Nephron progenitor cell (in vitro differentiated cells): Measurements from ENCODE around the gene AGFG1.

Experiments
- DNase-seq: peaks from one replicate; pipeline ENCODE4 v3.0.0; 2021
- H3K27ac Mint-ChIP-seq: 2 replicates; pipeline ENCODE4 v1.8.0; 2021; ENCODE audit warnings: mild to moderate bottlenecking, moderate library complexity, mixed read lengths
- H3K27me3 Mint-ChIP-seq: 2 replicates; pipeline ENCODE4 v1.8.0; 2021; ENCODE audit warnings: mild to moderate bottlenecking, low read depth, mixed read lengths; ENCODE audit not compliant: poor library complexity
- H3K36me3 Mint-ChIP-seq: 2 replicates; pipeline ENCODE4 v1.8.0; 2021; ENCODE audit warnings: low read depth, mixed read lengths
- H3K4me1 Mint-ChIP-seq: 2 replicates; pipeline ENCODE4 v1.8.0; 2021; ENCODE audit warnings: mixed read lengths
- H3K4me3 Mint-ChIP-seq: 2 replicates; pipeline ENCODE4 v1.8.0; 2021; ENCODE audit warnings: mild to moderate bottlenecking, moderate library complexity, mixed read lengths
- H3K9me3 Mint-ChIP-seq: 2 replicates; pipeline ENCODE4 v1.8.0; 2021; ENCODE audit warnings: mild to moderate bottlenecking, moderate library complexity, mixed read lengths
- CTCF ChIP-seq: fragments of 200-600 bp; sonication (generic); IDR thresholded peaks from 2 replicates; pipeline ENCODE4 v1.5.0; 2021; ENCODE audit warnings: antibody characterized with exemption

The AGFG1 gene

GRCh38 chr2:227524665-227525064 lies 52.7 kb downstream of the AGFG1 start:
- Mint-ChIP-seq H3K9me3 (no peaks in the 10 kb centered on the region), H3K27ac (no peak overlapping the region), H3K27me3 (no peaks in the 10 kb centered on the region), H3K4me1 (no peaks in the 10 kb centered on the region), H3K36me3 (peaks cover 36% of the 10 kb centered on the region), H3K4me3 (no peak overlapping the region)
- no peak for DNase-seq
- no peak for TF ChIP-seq CTCF

DNA sequence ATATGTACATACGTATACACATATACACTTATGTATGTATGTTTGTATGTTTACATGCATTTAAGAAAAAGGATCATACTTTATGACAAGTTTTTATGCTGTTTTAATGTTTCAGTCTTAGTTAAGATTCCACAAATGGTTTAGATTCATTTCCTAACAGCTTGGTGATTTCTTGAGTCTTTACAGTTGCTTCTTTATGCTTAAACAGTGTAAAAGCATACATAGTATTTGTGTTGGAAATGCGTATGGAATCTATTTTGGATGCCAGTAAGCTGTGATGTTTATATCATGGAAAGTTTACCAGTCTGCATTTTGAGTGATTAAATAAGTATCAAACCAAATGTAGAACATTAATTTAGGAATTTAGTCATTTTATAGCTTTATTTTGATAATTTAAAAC lies 55.4 kb downstream of the AGFG1 start:
- no peaks in the 10 kb centered on the region for H3K4me1 Mint-ChIP-seq
- H3K9me3 Mint-ChIP-seq: no peaks in the 10 kb centered on the region
- DNase-seq: no peak
- H3K4me3 Mint-ChIP-seq: no peak overlapping the region
- TF ChIP-seq CTCF: no peak
- H3K36me3 Mint-ChIP-seq: peaks cover 27% of the 10 kb centered on the region
- H3K27ac Mint-ChIP-seq: no peak overlapping the region
- no peaks in the 10 kb centered on the region for H3K27me3 Mint-ChIP-seq

DNA sequence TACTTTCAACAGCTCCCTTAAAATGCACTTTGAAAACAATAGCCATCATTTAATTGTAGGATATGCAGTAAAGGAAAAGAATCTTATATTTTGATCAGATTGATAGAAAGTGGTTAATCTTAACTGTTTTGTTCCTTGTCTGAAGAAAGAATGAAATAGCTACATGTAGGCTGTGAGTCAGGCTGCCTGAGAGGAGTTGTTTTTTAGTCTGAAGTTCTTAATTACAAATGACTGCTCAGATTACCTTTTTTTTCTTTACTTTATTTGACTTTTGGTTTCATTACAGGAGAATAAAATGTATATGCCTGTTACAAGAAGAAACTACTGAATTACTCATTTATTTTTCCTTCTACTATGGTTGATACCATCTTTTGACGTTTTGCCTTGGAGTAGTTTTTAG lies 56.8 kb downstream of the AGFG1 start:
- TF ChIP-seq CTCF: no peak

GRCh38 chr2:227529871-227530270 lies 57.9 kb downstream of the AGFG1 start:
- no peak for TF ChIP-seq CTCF
- H3K27me3 Mint-ChIP-seq: no peaks in the 10 kb centered on the region
- H3K4me3 Mint-ChIP-seq: no peak overlapping the region
- H3K36me3 Mint-ChIP-seq: peaks cover 27% of the 10 kb centered on the region
- no peak overlapping the region for H3K27ac Mint-ChIP-seq
- no peaks in the 10 kb centered on the region for H3K9me3 Mint-ChIP-seq
- no peaks in the 10 kb centered on the region for H3K4me1 Mint-ChIP-seq
- DNase-seq: no peak

More for the DNA sequence above, 56.8 kb downstream of the AGFG1 start:
- DNase-seq: no peak
- H3K9me3 Mint-ChIP-seq: no peaks in the 10 kb centered on the region
- H3K27ac Mint-ChIP-seq: no peak overlapping the region
- no peak overlapping the region for H3K4me3 Mint-ChIP-seq
- no peaks in the 10 kb centered on the region for H3K4me1 Mint-ChIP-seq
- no peaks in the 10 kb centered on the region for H3K27me3 Mint-ChIP-seq
- peaks cover 35% of the 10 kb centered on the region for H3K36me3 Mint-ChIP-seq

GRCh38 chr2:227534714-227535113 lies 62.8 kb downstream of the AGFG1 start:
- peaks cover 51% of the 10 kb centered on the region for H3K36me3 Mint-ChIP-seq
- no peaks in the 10 kb centered on the region for H3K4me1 Mint-ChIP-seq
- DNase-seq: no peak
- TF ChIP-seq CTCF: no peak
- H3K4me3 Mint-ChIP-seq: no peak overlapping the region
- no peak overlapping the region for H3K27ac Mint-ChIP-seq
- peaks cover 5% of the 10 kb centered on the region for H3K9me3 Mint-ChIP-seq
- H3K27me3 Mint-ChIP-seq: no peaks in the 10 kb centered on the region

DNA sequence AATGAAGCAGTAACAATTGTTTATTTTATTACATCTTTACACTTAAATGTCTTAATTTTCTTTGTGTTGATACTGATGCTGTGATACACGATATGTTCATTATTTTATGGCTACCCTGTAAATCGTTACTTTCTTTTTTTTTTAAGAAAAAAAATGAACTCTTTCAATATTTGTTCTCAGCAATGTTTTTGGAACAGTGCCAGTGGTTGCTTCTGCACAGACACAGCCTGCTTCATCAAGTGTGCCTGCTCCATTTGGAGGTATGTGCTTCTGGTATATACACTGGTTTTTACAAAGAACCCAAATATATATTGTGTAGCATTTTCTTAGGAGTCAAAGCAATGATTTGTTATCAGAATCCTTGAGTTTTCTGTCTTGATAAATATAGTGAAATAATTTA lies 64.5 kb downstream of the AGFG1 start:
- Mint-ChIP-seq H3K27me3 (no peaks in the 10 kb centered on the region), H3K36me3 (peaks cover 64% of the 10 kb centered on the region), H3K27ac (no peak overlapping the region), H3K9me3 (peaks cover 22% of the 10 kb centered on the region), H3K4me1 (no peaks in the 10 kb centered on the region), H3K4me3 (no peak overlapping the region)
- no peak for DNase-seq
- TF ChIP-seq CTCF: no peak
